Gastrocnemius medialis (tissue), 4 donors: Measurements from ENCODE around the gene RGS1. TPM values are rescaled to one million over a fixed set of nuclear protein-coding genes. Genes with fewer than 3 reads are reported as not detected.

Source experiments
- ATAC-seq, 2 donors: fragments of 150-250 bp; one replicate each; pipeline ENCODE4 v1.9.1; 2016
- DNase-seq, 2 donors: peaks; one replicate each; pipeline ENCODE4 v3.0.0-alpha.2; 2019
- H3K27ac ChIP-seq, 4 donors: fragments of 200-600 bp; sonication (generic); 1 replicate in 1 of 4; 2 replicates in 3 of 4; pipeline ENCODE4 v1.5.1; 2016 to 2018; ENCODE audit warnings: mild to moderate bottlenecking in 2 of 4, moderate library complexity in 1 of 4
- H3K27me3 ChIP-seq, 3 donors: fragments of 200-600 bp; sonication (generic) in 2 of 3; 1 replicate in 1 of 3; 2 replicates in 2 of 3; pipeline versions ENCODE4 v1.5.1 to v1.6.0; 2016 to 2019; ENCODE audit warnings: mild to moderate bottlenecking in 1 of 3, moderate library complexity in 1 of 3
- H3K36me3 ChIP-seq, 2 donors: fragments of 200-600 bp; sonication (generic) in 1 of 2; one replicate each; pipeline ENCODE4 v1.5.1; 2017 to 2018
- H3K4me1 ChIP-seq, 2 donors: fragments of 200-600 bp; sonication (generic) in 1 of 2; one replicate each; pipeline ENCODE4 v1.5.1; 2016 to 2017; ENCODE audit warnings: mild to moderate bottlenecking in 2 of 2
- H3K4me3 ChIP-seq, 4 donors: fragments of 200-600 bp; sonication (generic) in 3 of 4; 1 replicate in 1 of 4; 2 replicates in 3 of 4; pipeline ENCODE4 v1.5.1; 2016 to 2019; ENCODE audit warnings: mild to moderate bottlenecking in 2 of 4
- H3K9me3 ChIP-seq, 3 donors: fragments of 200-600 bp; sonication (generic) in 2 of 3; 1 replicate in 1 of 3; 2 replicates in 2 of 3; pipeline ENCODE4 v1.5.1; 2016 to 2019
- POLR2A ChIP-seq, 2 donors: fragments of 450-650 bp; IDR thresholded peaks; one replicate each; pipeline ENCODE4 v1.6.1; 2017; ENCODE audit warnings: antibody characterized with exemption in 2 of 2, mild to moderate bottlenecking in 2 of 2, moderate library complexity in 2 of 2
- in situ Hi-C, 4 donors: fragments of 200-750 bp; cut with MboI; loops; one replicate each; pipeline versions ENCODE4 v1.15.0 to v1.8.0; 2017; ENCODE audit warnings: low sequenced_read_pairs in 4 of 4
- intact Hi-C: fragments of 100-400 bp; cut with DNase I; formaldehyde crosslinking; loops from one replicate; pipeline ENCODE4 v1.15.1; 2023; ENCODE audit warnings: low total_unique reads
- total RNA-seq, 4 donors: library from RNA; depleted of rRNA; stranded (reverse); fragments of >200 nt; gene quantifications; one replicate each; pipeline versions ENCODE4 v1.1.0 to v1.2.3, GENCODE V29; 2016
- TF ChIP-seq, protein P1 (sequence below), 5 experiments: fragments of 450-650 bp in 3 of 5; fragments of 200-600 bp in 2 of 5; sonication (generic) in 2 of 5; IDR thresholded peaks in 4 of 5; conservative IDR thresholded peaks in 1 of 5; 1 replicate in 4 of 5; 2 replicates in 1 of 5; pipeline ENCODE4 v1.5.1; 2016 to 2019; ENCODE audit warnings: antibody characterized with exemption in 5 of 5, mild to moderate bottlenecking in 3 of 5, moderate library complexity in 3 of 5

Gene RGS1
- total RNA-seq, 4 donors from 2014 or later: 1.0 to 4.9 (median 3.5) TPM

DNA sequence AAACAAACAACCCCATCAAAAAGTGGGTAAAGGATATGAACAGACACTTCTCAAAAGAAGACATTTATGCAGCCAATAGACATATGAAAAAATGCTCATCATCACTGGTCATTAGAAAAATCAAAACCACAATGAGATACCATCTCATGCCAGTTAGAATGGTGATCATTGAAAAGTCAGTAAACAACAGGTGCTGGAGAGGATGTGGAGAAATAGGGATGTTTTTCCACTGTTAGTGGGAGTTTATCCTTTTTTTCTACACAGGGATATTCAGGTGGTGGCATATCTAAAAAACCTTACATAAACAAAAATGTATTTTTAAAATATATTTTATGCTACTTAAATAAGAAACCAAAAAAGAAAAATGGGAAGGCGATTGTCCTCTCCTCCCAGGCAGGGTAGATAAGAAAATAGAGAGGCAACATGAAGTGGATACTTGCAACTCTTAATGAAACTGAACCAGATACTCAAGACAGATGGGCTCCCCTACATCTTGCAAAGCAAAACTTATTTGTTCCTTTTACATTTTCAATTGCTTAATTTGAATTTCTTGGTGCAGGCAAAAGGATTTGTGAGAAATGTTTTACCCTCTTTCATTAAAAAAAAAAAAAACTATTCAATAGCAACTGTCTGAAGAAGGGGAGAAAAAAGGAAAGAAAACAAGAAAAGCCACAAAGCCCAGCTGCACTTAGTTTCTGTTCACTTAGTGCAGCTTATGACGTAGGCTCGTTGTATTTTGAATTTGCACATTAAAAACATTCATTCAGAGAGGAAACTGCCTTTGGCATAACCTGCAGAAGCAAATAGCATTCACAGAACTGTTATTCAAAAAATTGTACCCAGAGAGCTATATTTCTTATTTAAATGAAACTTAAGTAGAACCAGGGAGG, 36.9 kb upstream of the RGS1 start:
- intact Hi-C loops: no loop called here
- no peak overlapping the region for H3K4me3 ChIP-seq
- H3K9me3 ChIP-seq: no peaks in the 10 kb centered on the region
- in situ Hi-C loops: no loop called here
- TF ChIP-seq POLR2A (IDR thresholded peaks at IDR 0.05): no peak
- TF ChIP-seq, protein P1, sequence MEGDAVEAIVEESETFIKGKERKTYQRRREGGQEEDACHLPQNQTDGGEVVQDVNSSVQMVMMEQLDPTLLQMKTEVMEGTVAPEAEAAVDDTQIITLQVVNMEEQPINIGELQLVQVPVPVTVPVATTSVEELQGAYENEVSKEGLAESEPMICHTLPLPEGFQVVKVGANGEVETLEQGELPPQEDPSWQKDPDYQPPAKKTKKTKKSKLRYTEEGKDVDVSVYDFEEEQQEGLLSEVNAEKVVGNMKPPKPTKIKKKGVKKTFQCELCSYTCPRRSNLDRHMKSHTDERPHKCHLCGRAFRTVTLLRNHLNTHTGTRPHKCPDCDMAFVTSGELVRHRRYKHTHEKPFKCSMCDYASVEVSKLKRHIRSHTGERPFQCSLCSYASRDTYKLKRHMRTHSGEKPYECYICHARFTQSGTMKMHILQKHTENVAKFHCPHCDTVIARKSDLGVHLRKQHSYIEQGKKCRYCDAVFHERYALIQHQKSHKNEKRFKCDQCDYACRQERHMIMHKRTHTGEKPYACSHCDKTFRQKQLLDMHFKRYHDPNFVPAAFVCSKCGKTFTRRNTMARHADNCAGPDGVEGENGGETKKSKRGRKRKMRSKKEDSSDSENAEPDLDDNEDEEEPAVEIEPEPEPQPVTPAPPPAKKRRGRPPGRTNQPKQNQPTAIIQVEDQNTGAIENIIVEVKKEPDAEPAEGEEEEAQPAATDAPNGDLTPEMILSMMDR (IDR thresholded peaks at IDR 0.05 in 4 of 5, conservative IDR thresholded peaks at IDR 0.05 in 1 of 5): no peak
- H3K4me1 ChIP-seq: no peaks in the 10 kb centered on the region
- H3K36me3 ChIP-seq: no peaks in the 10 kb centered on the region
- H3K27ac ChIP-seq: peak overlapping the region in 1 of 4 donors; percentile 37
- DNase-seq: no peak
- H3K27me3 ChIP-seq: no peaks in the 10 kb centered on the region
- ATAC-seq: no peak

DNA sequence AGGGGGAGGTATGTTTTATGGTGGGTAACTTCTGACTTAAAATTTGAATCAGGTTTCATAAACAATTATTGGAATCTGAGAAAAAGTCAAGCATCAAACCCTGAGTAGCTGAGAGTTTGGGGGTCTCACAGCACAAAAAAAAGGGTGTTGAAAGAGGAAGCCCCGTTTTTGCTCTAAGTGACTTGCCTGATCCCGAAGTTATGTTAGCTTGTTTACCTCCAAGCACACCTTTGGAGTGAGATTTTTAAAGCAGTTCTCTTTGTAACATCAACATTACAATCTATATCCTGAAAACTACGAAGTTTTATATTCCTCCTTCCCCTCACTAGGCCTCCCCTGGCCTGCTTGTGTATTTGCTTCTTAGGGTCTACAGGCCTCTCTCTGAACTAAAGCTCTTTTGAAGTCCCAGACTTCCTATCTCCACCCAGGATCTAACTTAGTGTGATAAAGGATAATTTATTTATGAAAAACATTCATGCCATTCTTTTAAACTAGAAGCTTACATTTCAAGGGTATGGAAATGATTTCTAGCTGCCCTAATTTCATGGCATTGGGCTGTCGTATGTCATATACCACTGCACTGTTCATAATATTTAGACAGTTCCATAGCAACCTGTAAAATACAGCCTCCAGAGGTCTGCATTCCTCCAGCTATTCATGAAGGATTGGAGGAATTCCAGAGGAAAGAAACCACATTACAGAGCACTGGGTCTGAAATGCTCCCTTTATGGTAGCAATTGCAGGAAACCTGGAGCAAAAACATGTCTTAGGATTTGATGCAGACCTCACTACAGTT, 36.1 kb upstream of the RGS1 start:
- Histone ChIP-seq H3K4me1 (no peaks in the 10 kb centered on the region), H3K27ac (peak overlapping the region in 1 of 4 donors; percentile 37), H3K4me3 (no peak overlapping the region), H3K36me3 (no peaks in the 10 kb centered on the region), H3K27me3 (no peaks in the 10 kb centered on the region), H3K9me3 (no peaks in the 10 kb centered on the region)
- no peak for DNase-seq
- intact Hi-C loops: no loop called here
- no peak for TF ChIP-seq POLR2A (IDR thresholded peaks at IDR 0.05)
- TF ChIP-seq, protein P1 (IDR thresholded peaks at IDR 0.05 in 4 of 5, conservative IDR thresholded peaks at IDR 0.05 in 1 of 5): no peak
- ATAC-seq: no peak
- in situ Hi-C loops: no loop called here

DNA sequence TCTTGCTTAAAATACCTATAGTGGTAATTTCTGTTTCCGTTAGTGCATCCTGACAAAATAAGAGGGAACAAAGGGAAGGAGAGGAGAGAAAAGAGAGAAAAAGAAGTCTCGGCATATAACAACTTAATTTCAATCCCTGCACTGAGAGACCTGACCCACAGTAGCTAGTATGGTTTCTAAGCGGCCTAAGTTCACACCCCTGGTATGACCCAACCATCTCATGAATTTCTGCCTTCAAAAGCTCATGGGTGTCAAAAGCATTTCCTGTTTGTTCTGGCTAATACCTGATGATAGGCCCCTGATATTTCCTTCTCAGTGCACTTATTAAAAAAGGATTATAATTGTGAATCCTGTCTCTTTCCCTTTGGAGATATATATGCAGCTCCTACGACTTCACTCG, 32.1 kb upstream of the RGS1 start:
- no peak for TF ChIP-seq POLR2A (IDR thresholded peaks at IDR 0.05)
- TF ChIP-seq, protein P1 (IDR thresholded peaks at IDR 0.05 in 4 of 5, conservative IDR thresholded peaks at IDR 0.05 in 1 of 5): no peak
- H3K9me3 ChIP-seq: no peaks in the 10 kb centered on the region
- ATAC-seq (no peak), DNase-seq (no peak)
- no peak overlapping the region for H3K4me3 ChIP-seq
- no peaks in the 10 kb centered on the region for H3K27me3 ChIP-seq
- H3K36me3 ChIP-seq: no peaks in the 10 kb centered on the region
- no peak overlapping the region for H3K27ac ChIP-seq
- intact Hi-C loops: no loop called here
- H3K4me1 ChIP-seq: no peaks in the 10 kb centered on the region
- in situ Hi-C loops: no loop called here

DNA sequence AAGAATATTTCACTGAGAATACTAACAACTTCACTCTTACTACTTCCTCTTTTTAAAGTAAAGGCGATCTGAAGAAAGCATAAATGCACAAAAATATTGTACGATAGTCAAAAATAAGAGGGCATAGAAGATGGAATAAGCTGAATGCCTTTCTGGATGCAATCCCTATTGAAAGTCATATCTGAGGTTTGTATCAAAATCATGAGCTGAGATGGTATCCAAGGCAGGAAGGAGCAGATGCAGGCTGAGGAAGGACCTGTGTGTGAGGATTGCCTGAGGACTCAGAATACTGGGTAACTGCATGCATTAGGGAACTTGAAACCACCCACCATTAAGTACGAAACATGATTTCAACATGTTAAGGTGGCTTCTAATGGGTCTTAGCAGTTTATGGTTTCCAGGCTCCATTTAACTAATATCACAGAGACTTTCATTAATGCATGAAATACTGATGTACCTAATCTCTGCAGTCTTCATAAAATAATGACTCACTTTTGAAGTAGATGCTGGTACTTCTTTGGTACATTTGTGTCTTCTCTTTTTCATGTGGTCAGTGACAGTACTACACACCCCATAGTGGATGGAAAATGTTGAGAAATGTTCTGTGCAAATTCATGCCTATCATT, 29.6 kb upstream of the RGS1 start:
- no peaks in the 10 kb centered on the region for H3K27me3 ChIP-seq
- DNase-seq (no peak), ATAC-seq (no peak)
- TF ChIP-seq POLR2A (IDR thresholded peaks at IDR 0.05): no peak
- TF ChIP-seq, protein P1 (IDR thresholded peaks at IDR 0.05 in 4 of 5, conservative IDR thresholded peaks at IDR 0.05 in 1 of 5): no peak
- H3K4me1 ChIP-seq: no peaks in the 10 kb centered on the region
- H3K9me3 ChIP-seq: no peaks in the 10 kb centered on the region
- no peak overlapping the region for H3K4me3 ChIP-seq
- intact Hi-C loops (no loop called here), in situ Hi-C loops (no loop called here)
- H3K27ac ChIP-seq: no peak overlapping the region
- H3K36me3 ChIP-seq: no peaks in the 10 kb centered on the region
